ENCODE measurements around the gene KIF26A.

Gene KIF26A

GRCh38 chr14:104135121-104135903, 3.1 kb upstream of the KIF26A start:
- peak; percentile 43 for DNase-seq (ENCODE audit: low read depth)
- TF ChIP-seq CTCF (conservative IDR thresholded peaks at IDR 0.05; ENCODE audit: low read depth, low read length), result peak; percentile 53
- H3K4me3 ChIP-seq (ENCODE audit: low read depth, low read length), result no peak overlapping the region

- DNase-seq (ENCODE audit: low read depth), result no peak
- no peak overlapping the region for H3K4me3 ChIP-seq (ENCODE audit: low read depth, low read length)
- TF ChIP-seq CTCF (conservative IDR thresholded peaks at IDR 0.05; ENCODE audit: low read depth, low read length), result no peak
Observed at GRCh38 chr14:104135904-104136471, 2.4 kb upstream of the KIF26A start.

GRCh38 chr14:104136472-104137296, 1.7 kb upstream of the KIF26A start:
- no peak for DNase-seq (ENCODE audit: low read depth)
- TF ChIP-seq CTCF (conservative IDR thresholded peaks at IDR 0.05; ENCODE audit: low read depth, low read length), result no peak

GRCh38 chr14:104137297-104138097, 890 bp upstream of the KIF26A start:
- DNase-seq (ENCODE audit: low read depth), result peak; percentile 63
- peak overlapping the region; percentile 57 for H3K4me3 ChIP-seq (ENCODE audit: low read depth, low read length)

More at GRCh38 chr14:104136472-104137296, 1.7 kb upstream of the KIF26A start:
- H3K4me3 ChIP-seq (ENCODE audit: low read depth, low read length), result no peak overlapping the region

GRCh38 chr14:104138718-104139459, 502 bp downstream of the KIF26A start:
- DNase-seq (ENCODE audit: low read depth), result peak; percentile 16
- H3K4me3 ChIP-seq (ENCODE audit: low read depth, low read length), result peak overlapping the region; percentile 57
- no peak for TF ChIP-seq CTCF (conservative IDR thresholded peaks at IDR 0.05; ENCODE audit: low read depth, low read length)

More at GRCh38 chr14:104137297-104138097, 890 bp upstream of the KIF26A start:
- peak; percentile 53 for TF ChIP-seq CTCF (conservative IDR thresholded peaks at IDR 0.05; ENCODE audit: low read depth, low read length)

Measured in choroid plexus epithelial cell (primary cell).